ENCODE measurements around the gene SYNE2.

The SYNE2 gene

GRCh38 chr14:63896278-63896720 lies 43.5 kb downstream of the SYNE2 start:
- no peak overlapping the region for H3K4me3 ChIP-seq (ENCODE audit: low read length)
- no peaks in the 10 kb centered on the region for H3K9me3 ChIP-seq (ENCODE audit: control insufficient read depth, low read depth, low read length)
- no peaks in the 10 kb centered on the region for H3K36me3 ChIP-seq (ENCODE audit: control insufficient read depth, low read depth, low read length)
- no peak overlapping the region for H3K9ac ChIP-seq (ENCODE audit: low read length)
- peaks cover 20% of the 10 kb centered on the region for H3K4me1 ChIP-seq (ENCODE audit: control insufficient read depth, low read depth, low read length)
- no peak overlapping the region for H3K27ac ChIP-seq (ENCODE audit: low read length)
- H3K27me3 ChIP-seq (ENCODE audit: control insufficient read depth, insufficient read depth, low read length), result no peaks in the 10 kb centered on the region

- H3K4me3 ChIP-seq (ENCODE audit: low read length), result no peak overlapping the region
- no peak overlapping the region for H3K27ac ChIP-seq (ENCODE audit: low read length)
- no peaks in the 10 kb centered on the region for H3K9me3 ChIP-seq (ENCODE audit: control insufficient read depth, low read depth, low read length)
- H3K27me3 ChIP-seq (ENCODE audit: control insufficient read depth, insufficient read depth, low read length), result no peaks in the 10 kb centered on the region
- H3K36me3 ChIP-seq (ENCODE audit: control insufficient read depth, low read depth, low read length), result no peaks in the 10 kb centered on the region
- H3K4me1 ChIP-seq (ENCODE audit: control insufficient read depth, low read depth, low read length), result peaks cover 12% of the 10 kb centered on the region
- no peak overlapping the region for H3K9ac ChIP-seq (ENCODE audit: low read length)
These were observed 44.9 kb downstream of the SYNE2 start for GRCh38 chr14:63897721-63898163.

GRCh38 chr14:63899953-63900352 lies 47.1 kb downstream of the SYNE2 start:
- Histone ChIP-seq H3K27me3 (ENCODE audit: control insufficient read depth, insufficient read depth, low read length) (no peaks in the 10 kb centered on the region), H3K27ac (ENCODE audit: low read length) (no peak overlapping the region), H3K36me3 (ENCODE audit: control insufficient read depth, low read depth, low read length) (no peaks in the 10 kb centered on the region), H3K9me3 (ENCODE audit: control insufficient read depth, low read depth, low read length) (no peaks in the 10 kb centered on the region), H3K4me1 (ENCODE audit: control insufficient read depth, low read depth, low read length) (peaks cover 3% of the 10 kb centered on the region), H3K4me3 (ENCODE audit: low read length) (no peak overlapping the region), H3K9ac (ENCODE audit: low read length) (no peak overlapping the region)

- Histone ChIP-seq H3K27ac (ENCODE audit: low read length) (no peak overlapping the region), H3K4me3 (ENCODE audit: low read length) (no peak overlapping the region), H3K36me3 (ENCODE audit: control insufficient read depth, low read depth, low read length) (no peaks in the 10 kb centered on the region), H3K9me3 (ENCODE audit: control insufficient read depth, low read depth, low read length) (no peaks in the 10 kb centered on the region), H3K4me1 (ENCODE audit: control insufficient read depth, low read depth, low read length) (no peaks in the 10 kb centered on the region), H3K27me3 (ENCODE audit: control insufficient read depth, insufficient read depth, low read length) (no peaks in the 10 kb centered on the region), H3K9ac (ENCODE audit: low read length) (no peak overlapping the region)
These were observed 48.8 kb downstream of the SYNE2 start for GRCh38 chr14:63901434-63902085.

GRCh38 chr14:63902375-63902976 lies 49.7 kb downstream of the SYNE2 start:
- Histone ChIP-seq H3K27ac (ENCODE audit: low read length) (no peak overlapping the region), H3K36me3 (ENCODE audit: control insufficient read depth, low read depth, low read length) (no peaks in the 10 kb centered on the region), H3K9ac (ENCODE audit: low read length) (no peak overlapping the region), H3K27me3 (ENCODE audit: control insufficient read depth, insufficient read depth, low read length) (no peaks in the 10 kb centered on the region), H3K9me3 (ENCODE audit: control insufficient read depth, low read depth, low read length) (no peaks in the 10 kb centered on the region), H3K4me1 (ENCODE audit: control insufficient read depth, low read depth, low read length) (peaks cover 3% of the 10 kb centered on the region), H3K4me3 (ENCODE audit: low read length) (no peak overlapping the region)

GRCh38 chr14:63904724-63905123 lies 51.9 kb downstream of the SYNE2 start:
- Histone ChIP-seq H3K36me3 (ENCODE audit: control insufficient read depth, low read depth, low read length) (no peaks in the 10 kb centered on the region), H3K27ac (ENCODE audit: low read length) (no peak overlapping the region), H3K27me3 (ENCODE audit: control insufficient read depth, insufficient read depth, low read length) (no peaks in the 10 kb centered on the region), H3K9ac (ENCODE audit: low read length) (no peak overlapping the region), H3K4me3 (ENCODE audit: low read length) (no peak overlapping the region), H3K9me3 (ENCODE audit: control insufficient read depth, low read depth, low read length) (no peaks in the 10 kb centered on the region), H3K4me1 (ENCODE audit: control insufficient read depth, low read depth, low read length) (peaks cover 9% of the 10 kb centered on the region)

- H3K4me1 ChIP-seq (ENCODE audit: control insufficient read depth, low read depth, low read length), result peaks cover 9% of the 10 kb centered on the region
These were observed 52.6 kb downstream of the SYNE2 start for GRCh38 chr14:63905370-63905769.

GRCh38 chr14:63908667-63909264 lies 56.0 kb downstream of the SYNE2 start:
- Histone ChIP-seq H3K9me3 (ENCODE audit: control insufficient read depth, low read depth, low read length) (no peaks in the 10 kb centered on the region), H3K27ac (ENCODE audit: low read length) (no peak overlapping the region), H3K36me3 (ENCODE audit: control insufficient read depth, low read depth, low read length) (peaks cover 5% of the 10 kb centered on the region), H3K27me3 (ENCODE audit: control insufficient read depth, insufficient read depth, low read length) (no peaks in the 10 kb centered on the region), H3K4me3 (ENCODE audit: low read length) (no peak overlapping the region), H3K9ac (ENCODE audit: low read length) (no peak overlapping the region), H3K4me1 (ENCODE audit: control insufficient read depth, low read depth, low read length) (peaks cover 9% of the 10 kb centered on the region)

More at GRCh38 chr14:63905370-63905769, 52.6 kb downstream of the SYNE2 start:
- no peaks in the 10 kb centered on the region for H3K27me3 ChIP-seq (ENCODE audit: control insufficient read depth, insufficient read depth, low read length)
- no peak overlapping the region for H3K27ac ChIP-seq (ENCODE audit: low read length)
- no peaks in the 10 kb centered on the region for H3K36me3 ChIP-seq (ENCODE audit: control insufficient read depth, low read depth, low read length)
- H3K4me3 ChIP-seq (ENCODE audit: low read length), result no peak overlapping the region
- H3K9ac ChIP-seq (ENCODE audit: low read length), result no peak overlapping the region
- H3K9me3 ChIP-seq (ENCODE audit: control insufficient read depth, low read depth, low read length), result no peaks in the 10 kb centered on the region

- H3K27ac ChIP-seq (ENCODE audit: low read length), result no peak overlapping the region
- peaks cover 5% of the 10 kb centered on the region for H3K36me3 ChIP-seq (ENCODE audit: control insufficient read depth, low read depth, low read length)
- peaks cover 9% of the 10 kb centered on the region for H3K4me1 ChIP-seq (ENCODE audit: control insufficient read depth, low read depth, low read length)
- no peaks in the 10 kb centered on the region for H3K9me3 ChIP-seq (ENCODE audit: control insufficient read depth, low read depth, low read length)
- no peaks in the 10 kb centered on the region for H3K27me3 ChIP-seq (ENCODE audit: control insufficient read depth, insufficient read depth, low read length)
- no peak overlapping the region for H3K4me3 ChIP-seq (ENCODE audit: low read length)
- H3K9ac ChIP-seq (ENCODE audit: low read length), result no peak overlapping the region
These were observed 57.2 kb downstream of the SYNE2 start for GRCh38 chr14:63909984-63910383.

- H3K4me3 ChIP-seq (ENCODE audit: low read length), result no peak overlapping the region
- no peak overlapping the region for H3K9ac ChIP-seq (ENCODE audit: low read length)
- H3K36me3 ChIP-seq (ENCODE audit: control insufficient read depth, low read depth, low read length), result peaks cover 5% of the 10 kb centered on the region
- no peaks in the 10 kb centered on the region for H3K9me3 ChIP-seq (ENCODE audit: control insufficient read depth, low read depth, low read length)
- H3K27me3 ChIP-seq (ENCODE audit: control insufficient read depth, insufficient read depth, low read length), result no peaks in the 10 kb centered on the region
- peaks cover 9% of the 10 kb centered on the region for H3K4me1 ChIP-seq (ENCODE audit: control insufficient read depth, low read depth, low read length)
- H3K27ac ChIP-seq (ENCODE audit: low read length), result no peak overlapping the region
These were observed 58.0 kb downstream of the SYNE2 start for GRCh38 chr14:63910583-63911363.

- Histone ChIP-seq H3K4me3 (ENCODE audit: low read length) (no peak overlapping the region), H3K27ac (ENCODE audit: low read length) (no peak overlapping the region), H3K9me3 (ENCODE audit: control insufficient read depth, low read depth, low read length) (no peaks in the 10 kb centered on the region), H3K4me1 (ENCODE audit: control insufficient read depth, low read depth, low read length) (peaks cover 9% of the 10 kb centered on the region), H3K9ac (ENCODE audit: low read length) (no peak overlapping the region), H3K27me3 (ENCODE audit: control insufficient read depth, insufficient read depth, low read length) (no peaks in the 10 kb centered on the region), H3K36me3 (ENCODE audit: control insufficient read depth, low read depth, low read length) (peaks cover 5% of the 10 kb centered on the region)
These were observed 58.6 kb downstream of the SYNE2 start for GRCh38 chr14:63911404-63911803.
